Keratinocyte (primary cell): ENCODE measurements around the gene ADAM15. TPM values are rescaled to one million over a fixed set of nuclear protein-coding genes. Genes with fewer than 3 reads are reported as not detected.

Experiments
- DNase-seq: peaks from one replicate; pipeline ENCODE4 v3.0.0-alpha.2; 2011; ENCODE audit warnings: low read depth, missing footprints, low spot score
- FAIRE-seq: peaks from 2 replicates; lab custom pipeline; 2011; peaks lifted over from hg19 to GRCh38; lab: Jason Lieb, UNC
- H2AFZ ChIP-seq: 2 replicates; pipeline ENCODE4 v1.6.0; 2012; ENCODE audit warnings: low read length, control low read depth, inconsistent platforms; ENCODE audit not compliant: control insufficient read depth
- H3K27ac ChIP-seq: 2 replicates; pipeline ENCODE4 v1.5.1; 2011; ENCODE audit warnings: low read length; ENCODE audit not compliant: control insufficient read depth, insufficient read depth
- H3K27me3 ChIP-seq: 3 replicates; pipeline ENCODE4 v1.6.0; 2011; ENCODE audit warnings: low read length; ENCODE audit not compliant: control insufficient read depth, insufficient read depth; ENCODE audit errors: extremely low read depth
- H3K36me3 ChIP-seq, 2 experiments: 2 replicates in 1 of 2; 3 replicates in 1 of 2; pipeline ENCODE4 v1.5.1; 2011; ENCODE audit warnings: low read length in 2 of 2, mild to moderate bottlenecking in 1 of 2; ENCODE audit not compliant: control insufficient read depth in 2 of 2, insufficient read depth in 2 of 2; ENCODE audit errors: extremely low read depth in 1 of 2
- H3K4me1 ChIP-seq: 3 replicates; pipeline ENCODE4 v1.5.1; 2011; ENCODE audit warnings: low read length; ENCODE audit not compliant: control insufficient read depth, insufficient read depth; ENCODE audit errors: extremely low read depth
- H3K4me2 ChIP-seq: 3 replicates; pipeline ENCODE4 v1.6.0; 2011; ENCODE audit warnings: low read depth, low read length; ENCODE audit not compliant: control insufficient read depth, insufficient read depth; ENCODE audit errors: extremely low read depth
- H3K4me3 ChIP-seq, 3 experiments: fragments of 200-600 bp in 1 of 3; sonication (generic) in 1 of 3; 2 replicates in 2 of 3; 3 replicates in 1 of 3; pipeline ENCODE4 v1.5.1; 2011 to 2016; ENCODE audit warnings: low read length in 3 of 3, mild to moderate bottlenecking in 3 of 3, control low read depth in 2 of 3, inconsistent platforms in 1 of 3, low read depth in 1 of 3, mixed read lengths in 1 of 3, mixed run types in 1 of 3, moderate library complexity in 1 of 3; ENCODE audit not compliant: control insufficient read depth in 2 of 3, insufficient read depth in 2 of 3; ENCODE audit errors: extremely low read depth in 1 of 3
- H3K79me2 ChIP-seq: 2 replicates; pipeline ENCODE4 v1.6.0; 2012; ENCODE audit warnings: low read length; ENCODE audit not compliant: control insufficient read depth, insufficient read depth
- H3K9ac ChIP-seq: 3 replicates; pipeline ENCODE4 v1.6.0; 2011; ENCODE audit warnings: low read length; ENCODE audit not compliant: control insufficient read depth, insufficient read depth; ENCODE audit errors: extremely low read depth
- H3K9me1 ChIP-seq: 3 replicates; pipeline ENCODE4 v1.6.0; 2011; ENCODE audit warnings: low read length; ENCODE audit not compliant: control insufficient read depth, insufficient read depth; ENCODE audit errors: extremely low read depth
- H3K9me3 ChIP-seq: 2 replicates; pipeline ENCODE4 v1.5.1; 2012; ENCODE audit warnings: low read depth, low read length; ENCODE audit not compliant: control insufficient read depth
- H4K20me1 ChIP-seq: 3 replicates; pipeline ENCODE4 v1.6.0; 2011; ENCODE audit warnings: low read length; ENCODE audit not compliant: control insufficient read depth, insufficient read depth; ENCODE audit errors: extremely low read depth
- EZH2 ChIP-seq: IDR thresholded peaks from one replicate; pipeline ENCODE4 v1.6.1; 2012; ENCODE audit warnings: inconsistent platforms, mild to moderate bottlenecking, low read length, moderate library complexity
- dilution Hi-C: fragments of 300-500 bp; cut with MboI; formaldehyde crosslinking; loops from one replicate; pipeline ENCODE4 v1.7.0; 2020; ENCODE audit warnings: low sequenced_read_pairs; ENCODE audit not compliant: extremely low pct_ligation_motif_present
- polyA plus RNA-seq, 5 experiments: library from polyadenylated mRNA; depleted of rRNA in 3 of 5; stranded (reverse) in 3 of 5; stranded (forward) in 1 of 5; unstranded in 1 of 5; fragments of >200 nt; gene quantifications; 1 replicate in 1 of 5; 2 replicates in 3 of 5; 3 replicates in 1 of 5; pipeline versions ENCODE4 v1.2.1 to v1.2.3, GENCODE V29; 2011 to 2012; ENCODE audit warnings: missing spikeins in 2 of 5, low read depth in 1 of 5, low replicate concordance in 1 of 5
- TF ChIP-seq, protein P1 (sequence below), 3 experiments: IDR thresholded peaks in 1 of 3; conservative IDR thresholded peaks in 1 of 3; optimal IDR thresholded peaks in 1 of 3; 2 replicates in 2 of 3; 3 replicates in 1 of 3; pipeline versions ENCODE3 to v1.5.1; 2011; ENCODE audit warnings: low read length in 3 of 3, mild to moderate bottlenecking in 3 of 3, moderate library complexity in 2 of 3, control low read depth in 1 of 3, inconsistent platforms in 1 of 3; ENCODE audit not compliant: insufficient read depth in 2 of 3; ENCODE audit errors: extremely low read depth in 1 of 3

Gene ADAM15
- polyA plus RNA-seq, 1 donor (not counting 4 experiments of a cell fraction or from before 2014, with no cell fraction given), result 131 TPM

- no peak for FAIRE-seq
- Histone ChIP-seq H3K9me3 (no peaks in the 10 kb centered on the region), H3K4me3 (no peak overlapping the region), H3K36me3 (no peaks in the 10 kb centered on the region), H3K79me2 (no peaks in the 10 kb centered on the region), H4K20me1 (no peaks in the 10 kb centered on the region), H3K4me1 (peaks cover 37% of the 10 kb centered on the region), H3K9ac (no peak overlapping the region), H2AFZ (no peak overlapping the region), H3K27me3 (peaks cover 7% of the 10 kb centered on the region), H3K4me2 (no peak overlapping the region), H3K27ac (no peak overlapping the region), H3K9me1 (no peaks in the 10 kb centered on the region)
- dilution Hi-C loops, result no loop called here
- TF ChIP-seq EZH2, result no peak
- TF ChIP-seq, protein P1, sequence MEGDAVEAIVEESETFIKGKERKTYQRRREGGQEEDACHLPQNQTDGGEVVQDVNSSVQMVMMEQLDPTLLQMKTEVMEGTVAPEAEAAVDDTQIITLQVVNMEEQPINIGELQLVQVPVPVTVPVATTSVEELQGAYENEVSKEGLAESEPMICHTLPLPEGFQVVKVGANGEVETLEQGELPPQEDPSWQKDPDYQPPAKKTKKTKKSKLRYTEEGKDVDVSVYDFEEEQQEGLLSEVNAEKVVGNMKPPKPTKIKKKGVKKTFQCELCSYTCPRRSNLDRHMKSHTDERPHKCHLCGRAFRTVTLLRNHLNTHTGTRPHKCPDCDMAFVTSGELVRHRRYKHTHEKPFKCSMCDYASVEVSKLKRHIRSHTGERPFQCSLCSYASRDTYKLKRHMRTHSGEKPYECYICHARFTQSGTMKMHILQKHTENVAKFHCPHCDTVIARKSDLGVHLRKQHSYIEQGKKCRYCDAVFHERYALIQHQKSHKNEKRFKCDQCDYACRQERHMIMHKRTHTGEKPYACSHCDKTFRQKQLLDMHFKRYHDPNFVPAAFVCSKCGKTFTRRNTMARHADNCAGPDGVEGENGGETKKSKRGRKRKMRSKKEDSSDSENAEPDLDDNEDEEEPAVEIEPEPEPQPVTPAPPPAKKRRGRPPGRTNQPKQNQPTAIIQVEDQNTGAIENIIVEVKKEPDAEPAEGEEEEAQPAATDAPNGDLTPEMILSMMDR (optimal IDR thresholded peaks at IDR 0.05 in 1 of 3, IDR thresholded peaks at IDR 0.05 in 1 of 3, conservative IDR thresholded peaks at IDR 0.05 in 1 of 3; ENCODE audit: extremely low read depth in 1 of 3, insufficient read depth in 2 of 3, low read length in 3 of 3), result no peak
- DNase-seq, result no peak
These were observed 35.9 kb downstream of the ADAM15 start for GRCh38 chr1:155086856-155087535.

DNA sequence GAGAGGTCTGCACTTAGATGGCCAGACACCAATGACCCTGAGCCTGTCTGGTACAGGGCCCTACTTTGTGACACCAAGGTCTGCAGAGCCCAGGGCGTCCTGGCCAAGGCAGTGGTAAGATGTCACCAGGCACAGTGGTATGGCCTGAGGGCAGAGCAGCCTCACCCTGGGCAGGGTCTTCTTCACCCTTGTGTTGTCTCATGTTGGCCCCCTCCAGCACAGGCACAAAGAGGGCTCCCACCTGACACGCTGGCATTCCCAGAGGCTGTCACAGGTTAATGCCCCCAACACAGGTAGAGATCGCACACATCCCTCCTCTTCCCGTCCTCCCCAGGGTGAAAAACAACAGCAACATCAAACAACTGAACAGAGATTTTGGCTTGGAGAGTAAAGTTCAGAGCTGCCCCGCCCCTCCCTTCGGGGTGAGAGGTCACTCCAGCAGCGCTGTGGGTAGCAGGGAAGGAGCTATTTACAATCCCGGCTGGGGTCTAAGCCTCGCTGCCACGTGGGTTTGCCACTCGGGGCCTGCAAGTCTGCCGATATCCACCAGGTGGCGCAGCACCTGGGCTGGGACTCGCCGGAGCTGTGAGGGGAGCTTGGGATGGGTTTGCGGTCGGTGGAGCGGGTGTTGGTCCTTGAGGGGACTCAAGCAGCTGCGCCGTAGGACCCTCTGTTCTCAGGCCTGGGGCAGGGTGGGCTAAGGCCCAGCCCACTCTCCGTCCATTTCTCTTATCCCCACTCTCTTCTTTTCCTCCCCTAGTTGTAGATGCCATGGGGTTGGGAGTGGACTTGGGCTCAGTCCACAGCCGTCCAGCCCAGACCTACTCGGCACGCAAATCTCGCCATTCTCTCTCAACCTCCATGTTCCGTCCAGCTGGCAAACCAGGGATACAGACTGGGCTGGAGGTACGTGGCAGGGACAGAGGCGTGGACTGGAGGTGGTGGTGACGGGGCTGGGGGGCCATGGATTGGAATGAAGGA, 40.2 kb downstream of the ADAM15 start:
- Histone ChIP-seq H3K4me3 (no peak overlapping the region), H3K9ac (peak overlapping the region; percentile 42), H3K79me2 (no peaks in the 10 kb centered on the region), H3K4me1 (peaks cover 9% of the 10 kb centered on the region), H3K27me3 (peaks cover 3% of the 10 kb centered on the region), H2AFZ (peak overlapping the region; percentile 86), H3K27ac (no peak overlapping the region), H3K4me2 (peak overlapping the region; percentile 55), H4K20me1 (no peaks in the 10 kb centered on the region), H3K9me1 (no peaks in the 10 kb centered on the region), H3K9me3 (no peaks in the 10 kb centered on the region), H3K36me3 (no peaks in the 10 kb centered on the region)
- dilution Hi-C loops, result no loop called here
- DNase-seq (no peak), FAIRE-seq (no peak)
- TF ChIP-seq, protein P1 (optimal IDR thresholded peaks at IDR 0.05 in 1 of 3, IDR thresholded peaks at IDR 0.05 in 1 of 3, conservative IDR thresholded peaks at IDR 0.05 in 1 of 3; ENCODE audit: extremely low read depth in 1 of 3, insufficient read depth in 2 of 3, low read length in 3 of 3), result peak; percentile 94 to 98 (median 96)
- no peak for TF ChIP-seq EZH2
